Panc1 (cell line): Measurements from ENCODE around the gene POU6F1. TPM values are rescaled to one million over a fixed set of nuclear protein-coding genes. Genes with fewer than 3 reads are reported as not detected.

Experiments used
- ATAC-seq: fragments of 200-7000 bp; cut with Tn5 transposase; 2 replicates; pipeline ENCODE4 v1.9.1; 2020; ENCODE audit warnings: mild to moderate bottlenecking, moderate library complexity
- BruUV-seq: library from RNA; stranded (reverse); fragments of 400-500 nt; replicated peaks from 2 replicates; lab custom pipeline; 2021; lab: Mats Ljungman, UMichigan
- CTCF ChIA-PET: fragments of 300-600 bp; sonication (Branson Sonifier 250); formaldehyde crosslinking; loops from one replicate; lab custom pipeline; 2022; ENCODE audit warnings: antibody characterized with exemption; lab: Charles Lee
- POLR2A ChIA-PET: fragments of 300-600 bp; sonication (Branson Sonifier 250); formaldehyde crosslinking; loops from one replicate; lab custom pipeline; 2022; ENCODE audit warnings: antibody characterized with exemption; lab: Charles Lee
- DNase-seq: peaks from one replicate; pipeline ENCODE4 v3.0.0-alpha.2; 2010; ENCODE audit warnings: low read depth, low spot score
- H3K27ac ChIP-seq: 2 replicates; pipeline ENCODE4 v1.5.1; 2011; ENCODE audit warnings: mild to moderate bottlenecking, low read length, inconsistent platforms
- H3K27me3 ChIP-seq: fragments of 200-500 bp; sonication (Bioruptor generic); 2 replicates; pipeline ENCODE4 v1.6.0; 2014; ENCODE audit warnings: low read length, inconsistent platforms; ENCODE audit not compliant: control insufficient read depth, insufficient read depth
- H3K36me3 ChIP-seq: fragments of 200-500 bp; sonication (Bioruptor generic); 2 replicates; pipeline ENCODE4 v1.5.1; 2014; ENCODE audit warnings: inconsistent platforms, mild to moderate bottlenecking, low read length, moderate library complexity; ENCODE audit not compliant: control insufficient read depth, insufficient read depth
- H3K4me1 ChIP-seq: 2 replicates; pipeline ENCODE4 v1.5.1; 2011; ENCODE audit warnings: inconsistent platforms, mild to moderate bottlenecking, low read length, moderate library complexity; ENCODE audit not compliant: control insufficient read depth, insufficient read depth
- H3K4me3 ChIP-seq, 2 experiments: 2 replicates each; pipeline ENCODE4 v1.5.1; 2011 to 2012; ENCODE audit warnings: low read depth in 2 of 2, low read length in 2 of 2, mild to moderate bottlenecking in 2 of 2, inconsistent platforms in 1 of 2, moderate library complexity in 1 of 2
- H3K9me3 ChIP-seq: fragments of 200-500 bp; sonication (Bioruptor generic); 2 replicates; pipeline ENCODE4 v1.5.1; 2014; ENCODE audit warnings: low read depth, mild to moderate bottlenecking, inconsistent platforms, low read length, moderate library complexity; ENCODE audit not compliant: control insufficient read depth, insufficient read depth
- CTCF ChIP-seq: fragments of 450-650 bp; IDR thresholded peaks from 2 replicates; pipeline ENCODE4 v1.5.1; 2017; ENCODE audit warnings: mild to moderate bottlenecking
- POLR2AphosphoS5 ChIP-seq: IDR thresholded peaks from 2 replicates; pipeline ENCODE4 v1.6.1; 2012; ENCODE audit warnings: mild to moderate bottlenecking, low read depth, low read length, moderate library complexity
- REST ChIP-seq, 2 experiments: IDR thresholded peaks; 2 replicates each; pipeline ENCODE4 v1.6.1; 2011 to 2012; ENCODE audit warnings: low read depth in 2 of 2, control low read depth in 1 of 2, low read length in 1 of 2, mild to moderate bottlenecking in 1 of 2, moderate library complexity in 1 of 2; ENCODE audit not compliant: insufficient read depth in 1 of 2
- SIN3A ChIP-seq: IDR thresholded peaks from 2 replicates; pipeline ENCODE4 v1.6.1; 2012; ENCODE audit warnings: low read depth, mild to moderate bottlenecking, low read length, moderate library complexity, borderline replicate concordance; ENCODE audit not compliant: insufficient read depth
- TCF7L2 ChIP-seq: IDR thresholded peaks from 2 replicates; pipeline ENCODE4 v1.6.1; 2011; ENCODE audit warnings: mild to moderate bottlenecking, low read depth, low read length, inconsistent platforms
- in situ Hi-C: cut with HindIII; loops from 2 replicates; pipeline ENCODE4 v1.10.0; 2016; ENCODE audit warnings: low sequenced_read_pairs, low pct_unique_long_range_greater_than_20kb
- intact Hi-C: fragments of 100-400 bp; cut with micrococcal nuclease; formaldehyde crosslinking; loops from one replicate; pipeline ENCODE4 v1.10.0; 2022; ENCODE audit not compliant: unreplicated experiment
- total RNA-seq: library from RNA; stranded (reverse); gene quantifications from one replicate; pipeline ENCODE4 v1.2.1, GENCODE V29; 2021; ENCODE audit not compliant: unreplicated experiment

The POU6F1 gene
- total RNA-seq, 1 experiment from 2014 or later, result 3.1 TPM

GRCh38 chr12:51196547-51196946, 21.3 kb downstream of the POU6F1 start:
- no peak for ATAC-seq
- POLR2A ChIA-PET, result no interaction called here
- in situ Hi-C loops, result no loop called here

GRCh38 chr12:51195841-51196240, 22.0 kb downstream of the POU6F1 start:
- H3K9me3 ChIP-seq, result no peaks in the 10 kb centered on the region
- H3K36me3 ChIP-seq, result no peaks in the 10 kb centered on the region
- BruUV-seq, result no TSS peak
- no peaks in the 10 kb centered on the region for H3K27me3 ChIP-seq
- ATAC-seq, result no peak
- in situ Hi-C loops, result no loop called here
- ChIA-PET POLR2A (no interaction called here), CTCF (interaction anchor here (0.6 kb wide), 1 partner anchor 271 kb away, joined by 15 read pairs; a partner anchor contains a TSS)
- H3K4me1 ChIP-seq, result no peaks in the 10 kb centered on the region
- DNase-seq, result no peak
- intact Hi-C loops, result no loop called here
- TF ChIP-seq REST (IDR thresholded peaks at IDR 0.05; ENCODE audit: insufficient read depth in 1 of 2, low read depth in 2 of 2, low read length in 1 of 2), result no peak
- TF ChIP-seq SIN3A, result no peak
- no peak for TF ChIP-seq TCF7L2
- TF ChIP-seq POLR2AphosphoS5, result no peak
- TF ChIP-seq CTCF, result no peak
- no peak overlapping the region for H3K27ac ChIP-seq
- no peak overlapping the region for H3K4me3 ChIP-seq

More at GRCh38 chr12:51196547-51196946, 21.3 kb downstream of the POU6F1 start:
- CTCF ChIA-PET, result no interaction called here
- Histone ChIP-seq H3K27me3 (no peaks in the 10 kb centered on the region), H3K36me3 (no peaks in the 10 kb centered on the region), H3K4me3 (no peak overlapping the region), H3K4me1 (no peaks in the 10 kb centered on the region), H3K27ac (no peak overlapping the region), H3K9me3 (no peaks in the 10 kb centered on the region)
- no TSS peak for BruUV-seq
- intact Hi-C loops, result no loop called here
- TF ChIP-seq CTCF (no peak), TCF7L2 (no peak), REST (IDR thresholded peaks at IDR 0.05; ENCODE audit: insufficient read depth in 1 of 2, low read depth in 2 of 2, low read length in 1 of 2) (no peak), SIN3A (no peak), POLR2AphosphoS5 (no peak)
- no peak for DNase-seq
